Gastrocnemius medialis (tissue), 4 donors: ENCODE results near the gene OSBPL10. TPM values are rescaled to one million over a fixed set of nuclear protein-coding genes. Genes with fewer than 3 reads are reported as not detected.

Experiments used
- ATAC-seq, 2 donors: fragments of 150-250 bp; one replicate each; pipeline ENCODE4 v1.9.1; 2016
- DNase-seq, 2 donors: peaks; one replicate each; pipeline ENCODE4 v3.0.0-alpha.2; 2019
- H3K27ac ChIP-seq, 4 donors: fragments of 200-600 bp; sonication (generic); 1 replicate in 1 of 4; 2 replicates in 3 of 4; pipeline ENCODE4 v1.5.1; 2016 to 2018; ENCODE audit warnings: mild to moderate bottlenecking in 2 of 4, moderate library complexity in 1 of 4
- H3K27me3 ChIP-seq, 3 donors: fragments of 200-600 bp; sonication (generic) in 2 of 3; 1 replicate in 1 of 3; 2 replicates in 2 of 3; pipeline versions ENCODE4 v1.5.1 to v1.6.0; 2016 to 2019; ENCODE audit warnings: mild to moderate bottlenecking in 1 of 3, moderate library complexity in 1 of 3
- H3K36me3 ChIP-seq, 2 donors: fragments of 200-600 bp; sonication (generic) in 1 of 2; one replicate each; pipeline ENCODE4 v1.5.1; 2017 to 2018
- H3K4me1 ChIP-seq, 2 donors: fragments of 200-600 bp; sonication (generic) in 1 of 2; one replicate each; pipeline ENCODE4 v1.5.1; 2016 to 2017; ENCODE audit warnings: mild to moderate bottlenecking in 2 of 2
- H3K4me3 ChIP-seq, 4 donors: fragments of 200-600 bp; sonication (generic) in 3 of 4; 1 replicate in 1 of 4; 2 replicates in 3 of 4; pipeline ENCODE4 v1.5.1; 2016 to 2019; ENCODE audit warnings: mild to moderate bottlenecking in 2 of 4
- H3K9me3 ChIP-seq, 3 donors: fragments of 200-600 bp; sonication (generic) in 2 of 3; 1 replicate in 1 of 3; 2 replicates in 2 of 3; pipeline ENCODE4 v1.5.1; 2016 to 2019
- POLR2A ChIP-seq, 2 donors: fragments of 450-650 bp; IDR thresholded peaks; one replicate each; pipeline ENCODE4 v1.6.1; 2017; ENCODE audit warnings: antibody characterized with exemption in 2 of 2, mild to moderate bottlenecking in 2 of 2, moderate library complexity in 2 of 2
- in situ Hi-C, 4 donors: fragments of 200-750 bp; cut with MboI; loops; one replicate each; pipeline versions ENCODE4 v1.15.0 to v1.8.0; 2017; ENCODE audit warnings: low sequenced_read_pairs in 4 of 4
- intact Hi-C: fragments of 100-400 bp; cut with DNase I; formaldehyde crosslinking; loops from one replicate; pipeline ENCODE4 v1.15.1; 2023; ENCODE audit warnings: low total_unique reads
- total RNA-seq, 4 donors: library from RNA; depleted of rRNA; stranded (reverse); fragments of >200 nt; gene quantifications; one replicate each; pipeline versions ENCODE4 v1.1.0 to v1.2.3, GENCODE V29; 2016
- TF ChIP-seq, protein P1 (sequence below), 5 experiments: fragments of 450-650 bp in 3 of 5; fragments of 200-600 bp in 2 of 5; sonication (generic) in 2 of 5; IDR thresholded peaks in 4 of 5; conservative IDR thresholded peaks in 1 of 5; 1 replicate in 4 of 5; 2 replicates in 1 of 5; pipeline ENCODE4 v1.5.1; 2016 to 2019; ENCODE audit warnings: antibody characterized with exemption in 5 of 5, mild to moderate bottlenecking in 3 of 5, moderate library complexity in 3 of 5

OSBPL10 gene
- total RNA-seq, 4 donors from 2014 or later: 1.4 to 7.0 (median 3.8) TPM

- H3K4me3 ChIP-seq: no peak overlapping the region
- TF ChIP-seq, protein P1, sequence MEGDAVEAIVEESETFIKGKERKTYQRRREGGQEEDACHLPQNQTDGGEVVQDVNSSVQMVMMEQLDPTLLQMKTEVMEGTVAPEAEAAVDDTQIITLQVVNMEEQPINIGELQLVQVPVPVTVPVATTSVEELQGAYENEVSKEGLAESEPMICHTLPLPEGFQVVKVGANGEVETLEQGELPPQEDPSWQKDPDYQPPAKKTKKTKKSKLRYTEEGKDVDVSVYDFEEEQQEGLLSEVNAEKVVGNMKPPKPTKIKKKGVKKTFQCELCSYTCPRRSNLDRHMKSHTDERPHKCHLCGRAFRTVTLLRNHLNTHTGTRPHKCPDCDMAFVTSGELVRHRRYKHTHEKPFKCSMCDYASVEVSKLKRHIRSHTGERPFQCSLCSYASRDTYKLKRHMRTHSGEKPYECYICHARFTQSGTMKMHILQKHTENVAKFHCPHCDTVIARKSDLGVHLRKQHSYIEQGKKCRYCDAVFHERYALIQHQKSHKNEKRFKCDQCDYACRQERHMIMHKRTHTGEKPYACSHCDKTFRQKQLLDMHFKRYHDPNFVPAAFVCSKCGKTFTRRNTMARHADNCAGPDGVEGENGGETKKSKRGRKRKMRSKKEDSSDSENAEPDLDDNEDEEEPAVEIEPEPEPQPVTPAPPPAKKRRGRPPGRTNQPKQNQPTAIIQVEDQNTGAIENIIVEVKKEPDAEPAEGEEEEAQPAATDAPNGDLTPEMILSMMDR (IDR thresholded peaks at IDR 0.05 in 4 of 5, conservative IDR thresholded peaks at IDR 0.05 in 1 of 5): no peak
- TF ChIP-seq POLR2A (IDR thresholded peaks at IDR 0.05): no peak
- in situ Hi-C loops (no loop called here), intact Hi-C loops (no loop called here)
- DNase-seq: no peak
- no peaks in the 10 kb centered on the region for H3K9me3 ChIP-seq
- no peaks in the 10 kb centered on the region for H3K36me3 ChIP-seq
- H3K27me3 ChIP-seq: no peaks in the 10 kb centered on the region
- ATAC-seq: no peak
- no peak overlapping the region for H3K27ac ChIP-seq
- peaks cover 0 to under 1% of the 10 kb centered on the region in 2 donors for H3K4me1 ChIP-seq
Observed at GRCh38 chr3:31738412-31738811, 242.7 kb downstream of the OSBPL10 start.

- TF ChIP-seq, protein P1 (IDR thresholded peaks at IDR 0.05 in 4 of 5, conservative IDR thresholded peaks at IDR 0.05 in 1 of 5): no peak
- no peak for TF ChIP-seq POLR2A (IDR thresholded peaks at IDR 0.05)
- in situ Hi-C loops: no loop called here
Observed at GRCh38 chr3:31735667-31736066, 245.4 kb downstream of the OSBPL10 start.

DNA sequence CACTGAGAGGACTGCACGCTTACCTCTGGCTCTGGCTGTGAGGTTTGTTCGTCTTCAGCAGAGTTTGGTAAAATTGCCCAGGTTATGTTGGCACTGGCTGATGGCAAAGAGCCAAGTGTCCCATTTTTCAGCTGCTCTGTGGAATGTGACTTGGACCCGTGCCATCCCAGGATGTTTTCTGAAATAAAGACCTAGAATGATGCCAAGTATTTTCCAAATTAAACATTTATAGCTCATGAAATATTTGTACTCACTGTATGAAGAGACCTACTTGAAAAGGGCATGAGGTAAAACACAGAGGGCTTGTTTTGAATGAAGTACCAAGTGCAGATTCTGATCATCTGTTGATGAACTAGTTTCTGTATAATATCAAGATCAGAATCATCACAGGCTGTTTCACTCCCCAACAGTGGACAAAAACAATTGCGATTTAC lies 247.8 kb downstream of the OSBPL10 start:
- H3K27me3 ChIP-seq: no peaks in the 10 kb centered on the region

More at GRCh38 chr3:31735667-31736066, 245.4 kb downstream of the OSBPL10 start:
- ATAC-seq (no peak), DNase-seq (no peak)
- Histone ChIP-seq H3K4me1 (peaks cover 0 to 8% of the 10 kb centered on the region in 2 donors), H3K9me3 (no peaks in the 10 kb centered on the region), H3K27me3 (no peaks in the 10 kb centered on the region), H3K4me3 (no peak overlapping the region), H3K36me3 (no peaks in the 10 kb centered on the region), H3K27ac (no peak overlapping the region)
- intact Hi-C loops: no loop called here

DNA sequence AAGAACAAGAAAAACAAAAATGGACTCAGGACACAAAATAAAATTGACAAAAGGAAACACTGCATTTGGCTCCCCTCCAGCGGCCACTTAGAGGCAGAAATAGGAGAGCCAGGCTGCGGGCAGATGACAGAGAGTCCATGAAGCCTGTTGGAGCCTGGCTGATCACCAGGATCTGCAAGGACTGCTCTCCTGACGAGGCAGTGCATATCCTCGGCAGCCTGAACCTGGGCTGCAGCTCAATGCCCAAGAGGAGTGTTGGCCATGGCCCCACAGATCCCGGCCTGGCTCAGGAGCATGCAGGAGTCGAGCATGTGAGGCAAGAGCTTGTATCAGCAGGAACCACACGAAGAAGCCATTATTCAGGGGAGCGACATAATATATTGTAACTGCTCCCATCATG lies 248.5 kb downstream of the OSBPL10 start:
- Histone ChIP-seq H3K4me3 (no peak overlapping the region), H3K27ac (no peak overlapping the region), H3K4me1 (peaks cover 0 to 8% of the 10 kb centered on the region in 2 donors), H3K36me3 (no peaks in the 10 kb centered on the region), H3K9me3 (no peaks in the 10 kb centered on the region), H3K27me3 (no peaks in the 10 kb centered on the region)
- intact Hi-C loops (no loop called here), in situ Hi-C loops (no loop called here)
- ATAC-seq: no peak
- no peak for DNase-seq
- no peak for TF ChIP-seq POLR2A (IDR thresholded peaks at IDR 0.05)
- TF ChIP-seq, protein P1 (IDR thresholded peaks at IDR 0.05 in 4 of 5, conservative IDR thresholded peaks at IDR 0.05 in 1 of 5): no peak

More for the DNA sequence above, 247.8 kb downstream of the OSBPL10 start:
- H3K9me3 ChIP-seq: no peaks in the 10 kb centered on the region
- ATAC-seq: no peak
- H3K27ac ChIP-seq: no peak overlapping the region
- no peaks in the 10 kb centered on the region for H3K36me3 ChIP-seq
- peaks cover 0 to 8% of the 10 kb centered on the region in 2 donors for H3K4me1 ChIP-seq
- in situ Hi-C loops (no loop called here), intact Hi-C loops (no loop called here)
- TF ChIP-seq, protein P1 (IDR thresholded peaks at IDR 0.05 in 4 of 5, conservative IDR thresholded peaks at IDR 0.05 in 1 of 5): no peak
- no peak for TF ChIP-seq POLR2A (IDR thresholded peaks at IDR 0.05)
- no peak overlapping the region for H3K4me3 ChIP-seq
- DNase-seq: no peak

DNA sequence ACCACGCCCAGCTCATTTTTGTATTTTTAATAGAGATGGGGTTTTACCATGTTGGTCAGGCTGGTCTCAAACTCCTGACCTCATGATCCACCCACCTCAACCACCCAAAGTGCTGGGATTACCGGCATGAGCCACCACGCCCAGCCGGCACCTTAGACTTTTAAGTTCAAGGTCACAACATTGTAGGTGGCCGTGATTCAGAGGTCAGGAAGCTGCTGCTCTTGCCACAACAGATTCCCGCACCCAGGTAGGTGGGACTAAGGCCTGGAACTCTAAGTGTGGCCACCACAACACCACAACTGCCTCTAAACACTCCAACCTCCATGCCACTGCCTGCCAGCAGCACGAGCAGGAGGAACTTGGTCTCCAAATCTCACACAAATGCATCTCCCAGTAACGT lies 251.5 kb downstream of the OSBPL10 start:
- H3K4me1 ChIP-seq: peaks cover 0 to 8% of the 10 kb centered on the region in 2 donors
- DNase-seq: no peak

More for the DNA sequence above, 251.5 kb downstream of the OSBPL10 start:
- TF ChIP-seq, protein P1 (IDR thresholded peaks at IDR 0.05 in 4 of 5, conservative IDR thresholded peaks at IDR 0.05 in 1 of 5): no peak
- TF ChIP-seq POLR2A (IDR thresholded peaks at IDR 0.05): no peak
- Histone ChIP-seq H3K36me3 (no peaks in the 10 kb centered on the region), H3K9me3 (no peaks in the 10 kb centered on the region), H3K4me3 (no peak overlapping the region), H3K27ac (no peak overlapping the region), H3K27me3 (no peaks in the 10 kb centered on the region)
- no peak for ATAC-seq
- intact Hi-C loops: no loop called here
- in situ Hi-C loops: no loop called here
